H7 (cell line): Measurements from ENCODE around the gene MYBPHL. TPM values are rescaled to one million over a fixed set of nuclear protein-coding genes. Genes with fewer than 3 reads are reported as not detected.

Experiments used
- DNase-seq: peaks from one replicate; pipeline ENCODE4 v3.0.0; 2012
- H3K27me3 ChIP-seq: 2 replicates; pipeline ENCODE4 v1.6.0; 2011; ENCODE audit warnings: mild to moderate bottlenecking, low read length; ENCODE audit not compliant: control insufficient read depth, insufficient read depth
- H3K36me3 ChIP-seq: replicated peaks from 2 replicates; pipeline ENCODE4 v1.5.1; 2011; ENCODE audit warnings: low read length; ENCODE audit not compliant: control insufficient read depth, insufficient read depth
- H3K4me3 ChIP-seq: 2 replicates; pipeline ENCODE4 v1.5.1; 2011; ENCODE audit warnings: low read depth, mild to moderate bottlenecking, control low read depth, low read length, moderate library complexity; ENCODE audit not compliant: insufficient read depth
- total RNA-seq: library from RNA; depleted of rRNA; stranded (reverse); fragments of >200 nt; shearing (Covaris generic); gene quantifications from 2 replicates; pipeline ENCODE4 v1.2.3, GENCODE V29; 2014

The MYBPHL gene
- total RNA-seq, 1 experiment from 2014 or later, result not detected

- Histone ChIP-seq H3K36me3 (peaks cover 20% of the 10 kb centered on the region), H3K4me3 (no peak overlapping the region), H3K27me3 (no peaks in the 10 kb centered on the region)
- DNase-seq, result no peak
Observed at GRCh38 chr1:109279615-109280278, 27.1 kb downstream of the MYBPHL start.

- H3K4me3 ChIP-seq, result no peak overlapping the region
- H3K36me3 ChIP-seq, result peaks cover 20% of the 10 kb centered on the region
- DNase-seq, result peak; percentile 95
- H3K27me3 ChIP-seq, result no peaks in the 10 kb centered on the region
Observed at GRCh38 chr1:109277434-109278204, 29.2 kb downstream of the MYBPHL start.

GRCh38 chr1:109275706-109276345 lies 31.0 kb downstream of the MYBPHL start:
- H3K27me3 ChIP-seq, result no peaks in the 10 kb centered on the region
- H3K36me3 ChIP-seq, result peaks cover 15% of the 10 kb centered on the region
- no peak overlapping the region for H3K4me3 ChIP-seq
- no peak for DNase-seq

GRCh38 chr1:109274533-109275476 lies 32.0 kb downstream of the MYBPHL start:
- Histone ChIP-seq H3K36me3 (peaks cover 6% of the 10 kb centered on the region), H3K4me3 (no peak overlapping the region), H3K27me3 (no peaks in the 10 kb centered on the region)
- DNase-seq, result peak; percentile 64

GRCh38 chr1:109273570-109274288 lies 33.1 kb downstream of the MYBPHL start:
- H3K36me3 ChIP-seq, result peaks cover 2% of the 10 kb centered on the region

GRCh38 chr1:109272831-109273547 lies 33.8 kb downstream of the MYBPHL start:
- DNase-seq, result peak; percentile 69
- no peak overlapping the region for H3K4me3 ChIP-seq
- H3K27me3 ChIP-seq, result no peaks in the 10 kb centered on the region
- H3K36me3 ChIP-seq, result no peaks in the 10 kb centered on the region; the same call in none of the 2 replicates

More at GRCh38 chr1:109273570-109274288, 33.1 kb downstream of the MYBPHL start:
- H3K4me3 ChIP-seq, result no peak overlapping the region
- DNase-seq, result peak; percentile 71
- H3K27me3 ChIP-seq, result no peaks in the 10 kb centered on the region

GRCh38 chr1:109272021-109272799 lies 34.6 kb downstream of the MYBPHL start:
- Histone ChIP-seq H3K4me3 (no peak overlapping the region), H3K36me3 (no peaks in the 10 kb centered on the region; the same call in none of the 2 replicates), H3K27me3 (no peaks in the 10 kb centered on the region)
- peak; percentile 51 for DNase-seq

GRCh38 chr1:109271458-109271857 lies 35.4 kb downstream of the MYBPHL start:
- H3K36me3 ChIP-seq, result no peaks in the 10 kb centered on the region; the same call in none of the 2 replicates
- no peak for DNase-seq
- no peaks in the 10 kb centered on the region for H3K27me3 ChIP-seq
- H3K4me3 ChIP-seq, result no peak overlapping the region

GRCh38 chr1:109270623-109271317 lies 36.0 kb downstream of the MYBPHL start:
- no peak for DNase-seq
- no peaks in the 10 kb centered on the region; the same call in none of the 2 replicates for H3K36me3 ChIP-seq
- H3K4me3 ChIP-seq, result no peak overlapping the region
- H3K27me3 ChIP-seq, result no peaks in the 10 kb centered on the region

GRCh38 chr1:109269981-109270622 lies 36.7 kb downstream of the MYBPHL start:
- no peak overlapping the region for H3K4me3 ChIP-seq
- peak; percentile 46 for DNase-seq
- no peaks in the 10 kb centered on the region for H3K27me3 ChIP-seq
- H3K36me3 ChIP-seq, result no peaks in the 10 kb centered on the region; the same call in none of the 2 replicates

GRCh38 chr1:109269212-109269980 lies 37.4 kb downstream of the MYBPHL start:
- Histone ChIP-seq H3K4me3 (no peak overlapping the region), H3K36me3 (peaks cover 5% of the 10 kb centered on the region), H3K27me3 (no peaks in the 10 kb centered on the region)

More at GRCh38 chr1:109269212-109269980, 37.4 kb downstream of the MYBPHL start:
- peak; percentile 51 for DNase-seq
